Mononuclear cell (primary cell): Measurements from ENCODE around the gene FBXL14. TPM values are rescaled to one million over a fixed set of nuclear protein-coding genes. Genes with fewer than 3 reads are reported as not detected.

Experiments used
- H3K27me3 ChIP-seq: 2 replicates; pipeline ENCODE4 v1.6.0; 2011; ENCODE audit warnings: low read length, control low read depth; ENCODE audit not compliant: insufficient read depth
- H3K4me1 ChIP-seq: 2 replicates; pipeline ENCODE4 v1.5.1; 2011; ENCODE audit warnings: mild to moderate bottlenecking, low read length, control low read depth; ENCODE audit not compliant: insufficient read depth
- H3K4me3 ChIP-seq: 2 replicates; pipeline ENCODE4 v1.5.1; 2011; ENCODE audit warnings: mild to moderate bottlenecking, low read length, moderate library complexity
- H3K9me3 ChIP-seq: 2 replicates; pipeline ENCODE4 v1.5.1; 2011; ENCODE audit warnings: low read depth, mild to moderate bottlenecking, control low read depth, low read length
- total RNA-seq: library from RNA; depleted of rRNA; stranded (reverse); fragments of >200 nt; gene quantifications from one replicate; pipeline ENCODE4 v1.2.3, GENCODE V29; 2012

FBXL14 gene
- total RNA-seq, 1 donor = 21.1 TPM

DNA sequence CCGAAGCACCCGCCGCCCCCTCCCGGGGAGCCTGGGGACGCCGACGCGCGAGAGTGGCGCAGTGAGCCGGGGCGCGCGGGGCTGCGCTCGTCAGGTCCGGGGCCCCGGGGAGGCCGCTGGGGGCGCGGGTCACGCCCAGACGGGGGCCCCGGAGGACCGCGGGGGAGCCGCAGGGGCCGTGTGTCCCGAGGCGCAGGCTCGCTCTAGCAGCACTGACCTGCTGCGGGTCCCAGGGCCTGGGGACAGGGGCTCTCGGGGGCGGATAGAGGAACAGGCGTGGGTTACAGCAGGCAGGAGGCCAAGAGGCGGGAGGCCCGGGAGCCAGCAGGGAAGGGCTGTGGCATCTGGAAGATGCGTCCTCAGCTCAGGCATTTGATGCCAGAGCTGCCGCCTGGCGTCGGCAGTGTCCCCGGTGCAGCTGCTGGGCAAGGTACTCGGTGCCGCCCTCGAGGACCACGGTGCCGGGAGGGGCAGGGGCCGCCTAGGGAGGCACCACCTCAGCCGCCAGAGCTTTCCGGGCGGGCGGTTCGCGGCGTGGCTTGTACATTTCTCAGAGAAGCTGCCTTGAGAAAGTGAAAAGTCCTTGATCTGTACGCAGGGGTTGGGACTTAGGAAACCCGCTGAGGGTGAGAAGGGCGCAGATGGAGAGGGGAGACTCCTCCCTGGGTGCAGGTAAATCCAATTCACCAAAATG, 35.9 kb upstream of the FBXL14 start:
- Histone ChIP-seq H3K9me3 (no peaks in the 10 kb centered on the region), H3K27me3 (peaks cover 28% of the 10 kb centered on the region), H3K4me1 (peaks cover 50% of the 10 kb centered on the region), H3K4me3 (peak overlapping the region; percentile 13)

DNA sequence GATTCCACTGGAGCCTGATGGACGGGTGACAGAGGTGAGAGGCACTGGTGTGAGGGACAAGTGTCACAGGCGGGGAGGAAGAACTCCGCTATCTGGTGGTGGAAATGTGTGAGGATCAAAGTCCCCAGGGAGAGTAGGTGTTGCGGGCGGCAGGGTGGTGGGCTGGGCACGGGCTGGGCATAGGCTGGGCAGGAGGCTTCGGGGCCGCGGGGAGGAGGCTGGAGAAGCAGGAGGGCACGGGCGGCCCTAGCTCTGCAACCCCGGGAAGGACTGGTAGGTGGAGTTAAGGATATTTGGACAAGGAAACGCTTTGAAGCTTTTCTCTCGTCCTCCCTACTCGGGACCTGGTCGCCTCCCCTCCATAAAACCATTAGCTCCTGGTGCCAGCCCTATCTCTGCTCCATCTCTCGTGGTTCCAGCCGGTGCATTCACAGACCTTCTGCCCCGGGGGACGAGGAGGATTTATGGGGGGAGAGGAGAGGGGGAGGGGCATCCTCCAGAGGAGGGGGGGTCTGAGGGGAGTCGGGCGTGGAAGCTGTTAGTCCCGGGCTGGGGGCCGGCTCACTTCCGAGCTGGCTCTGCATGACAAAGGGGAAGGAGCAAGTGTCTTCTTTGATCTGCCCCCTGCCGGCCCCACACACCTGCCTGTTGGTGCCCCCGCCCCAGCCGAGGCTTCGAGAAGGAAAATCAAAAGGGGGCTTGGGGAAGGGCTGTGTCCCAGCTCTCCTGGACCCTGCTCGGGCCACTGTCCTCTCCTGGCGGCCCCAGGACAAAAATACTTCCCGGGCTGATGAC, 35.2 kb upstream of the FBXL14 start:
- peak overlapping the region; percentile 13 for H3K4me3 ChIP-seq
- peaks cover 42% of the 10 kb centered on the region for H3K4me1 ChIP-seq
- H3K27me3 ChIP-seq = peaks cover 28% of the 10 kb centered on the region
- H3K9me3 ChIP-seq = no peaks in the 10 kb centered on the region

DNA sequence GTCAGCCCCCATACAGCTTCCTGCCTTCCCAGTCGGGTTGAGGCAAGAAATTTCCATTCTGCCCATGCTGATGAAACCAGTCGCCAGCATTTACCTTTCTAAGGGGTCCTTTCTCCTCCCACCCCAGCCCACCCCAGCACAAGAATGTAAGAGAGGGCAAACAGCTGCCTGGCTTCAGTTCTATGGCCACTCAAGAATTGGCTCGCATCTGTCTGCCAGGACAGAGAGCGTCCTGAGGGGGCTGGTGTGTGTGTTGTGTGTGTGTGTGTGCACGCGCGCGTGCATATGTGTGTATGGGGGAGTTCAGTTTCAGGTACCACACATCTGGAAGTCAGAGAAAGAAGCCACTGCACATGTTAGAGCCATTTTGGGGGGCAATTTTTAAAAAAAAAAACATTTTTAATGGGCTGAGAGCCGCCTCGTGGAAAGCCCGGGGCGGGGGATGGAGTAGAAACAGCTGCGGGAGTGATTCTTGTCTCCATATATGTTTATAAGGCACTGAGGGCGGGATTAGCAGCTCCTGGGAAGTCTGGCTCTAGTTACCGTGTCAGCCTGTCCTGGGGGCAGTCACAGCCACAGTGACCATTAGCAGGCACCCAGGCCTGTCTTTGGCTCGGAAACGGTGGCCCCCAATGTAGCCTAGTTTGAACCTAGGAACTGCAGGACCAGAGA, 34.4 kb upstream of the FBXL14 start, which contains the start of gene WNT5B:
Gene WNT5B (plus strand): TSS at position 566 of the 672 bp plus-strand sequence. CDS start 2,124 bp downstream, outside the sequence.
- H3K4me3 ChIP-seq = peak within 1 kb of the TSS; percentile 13
- H3K27me3 ChIP-seq = peaks cover 28% of the 10 kb centered on the region
- no peaks in the 10 kb centered on the region for H3K9me3 ChIP-seq
- peaks cover 35% of the 10 kb centered on the region for H3K4me1 ChIP-seq

DNA sequence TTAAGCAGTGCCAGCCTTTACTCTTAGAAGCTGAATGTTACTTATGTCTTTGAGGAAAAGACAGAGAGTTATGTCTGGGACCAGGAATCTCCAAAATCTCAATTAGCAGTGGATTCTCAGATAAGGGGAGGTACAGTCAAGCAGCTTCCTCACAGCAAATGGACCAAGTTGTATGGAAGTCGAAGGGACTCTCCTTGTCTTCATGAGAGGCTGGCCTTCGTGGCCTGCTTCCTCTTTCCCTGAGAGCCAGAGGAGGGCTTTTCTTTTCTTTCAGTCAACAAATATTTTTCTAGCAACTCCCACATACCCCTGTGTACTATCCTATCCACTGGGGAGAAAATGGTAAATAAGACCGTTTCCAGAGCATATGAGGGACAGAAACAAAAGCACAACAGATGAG, 28.0 kb upstream of the FBXL14 start:
- Histone ChIP-seq H3K4me3 (no peak overlapping the region), H3K27me3 (no peaks in the 10 kb centered on the region), H3K9me3 (no peaks in the 10 kb centered on the region), H3K4me1 (peaks cover 27% of the 10 kb centered on the region)

DNA sequence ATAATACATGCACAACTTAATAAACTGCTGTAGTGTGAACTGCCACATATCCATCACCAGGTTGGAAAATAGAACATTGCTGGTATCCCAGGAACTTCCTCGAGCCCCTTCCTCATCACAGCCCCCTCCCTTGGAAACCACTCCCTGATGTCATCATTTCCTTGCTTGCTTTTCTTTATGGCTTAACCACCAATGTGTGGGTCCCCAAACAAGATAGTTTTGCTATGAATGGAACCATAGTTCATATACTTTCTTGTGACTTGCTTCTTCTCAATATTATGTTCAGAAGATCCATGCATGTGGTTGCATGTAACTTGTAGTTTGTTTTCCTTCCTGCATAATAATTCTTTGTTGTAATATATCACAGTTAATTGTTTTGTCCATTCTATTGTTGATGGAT, 25.7 kb upstream of the FBXL14 start:
- H3K4me3 ChIP-seq = no peak overlapping the region
- no peaks in the 10 kb centered on the region for H3K9me3 ChIP-seq
- peaks cover 49% of the 10 kb centered on the region for H3K4me1 ChIP-seq
- no peaks in the 10 kb centered on the region for H3K27me3 ChIP-seq

DNA sequence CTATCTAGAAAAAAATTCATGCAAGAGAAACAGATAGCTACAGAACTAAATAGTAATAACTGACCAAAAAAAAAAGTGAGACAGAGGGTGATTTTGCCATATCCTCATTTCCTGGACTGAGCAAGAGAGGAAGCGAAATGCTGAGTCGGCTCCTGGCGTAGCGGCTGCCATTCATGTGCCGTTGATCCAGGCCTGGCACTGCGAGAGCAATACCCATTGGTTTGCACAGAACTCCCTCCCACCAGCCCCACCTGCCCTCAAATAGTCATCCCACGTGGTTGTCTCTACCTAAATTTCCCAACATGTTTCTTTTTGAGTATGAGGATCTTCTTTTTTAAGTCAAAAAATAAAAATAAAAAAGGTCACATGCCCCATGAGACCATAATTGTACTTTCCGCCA, 25.2 kb upstream of the FBXL14 start:
- Histone ChIP-seq H3K9me3 (no peaks in the 10 kb centered on the region), H3K27me3 (no peaks in the 10 kb centered on the region), H3K4me1 (peaks cover 49% of the 10 kb centered on the region), H3K4me3 (no peak overlapping the region)

DNA sequence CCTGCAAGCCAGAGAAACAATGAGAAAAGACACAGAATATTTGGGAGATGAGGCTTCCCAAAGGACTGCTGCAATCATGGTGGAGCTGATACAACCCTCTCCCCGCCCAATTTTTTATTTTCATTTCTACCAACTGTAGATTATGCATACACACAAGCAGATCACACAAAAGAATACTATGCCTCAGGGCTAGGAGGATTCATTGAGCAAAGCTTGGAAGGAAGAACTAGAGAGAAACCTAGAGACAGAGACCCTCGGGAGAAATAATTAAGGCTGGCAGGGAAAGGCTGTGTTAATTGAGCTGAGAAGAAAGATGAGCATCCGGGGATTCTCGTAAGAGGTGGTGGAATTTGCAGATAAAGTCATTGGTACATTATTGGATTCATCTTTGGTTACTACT, 24.8 kb upstream of the FBXL14 start:
- Histone ChIP-seq H3K4me1 (peaks cover 49% of the 10 kb centered on the region), H3K27me3 (no peaks in the 10 kb centered on the region), H3K9me3 (no peaks in the 10 kb centered on the region), H3K4me3 (no peak overlapping the region)

DNA sequence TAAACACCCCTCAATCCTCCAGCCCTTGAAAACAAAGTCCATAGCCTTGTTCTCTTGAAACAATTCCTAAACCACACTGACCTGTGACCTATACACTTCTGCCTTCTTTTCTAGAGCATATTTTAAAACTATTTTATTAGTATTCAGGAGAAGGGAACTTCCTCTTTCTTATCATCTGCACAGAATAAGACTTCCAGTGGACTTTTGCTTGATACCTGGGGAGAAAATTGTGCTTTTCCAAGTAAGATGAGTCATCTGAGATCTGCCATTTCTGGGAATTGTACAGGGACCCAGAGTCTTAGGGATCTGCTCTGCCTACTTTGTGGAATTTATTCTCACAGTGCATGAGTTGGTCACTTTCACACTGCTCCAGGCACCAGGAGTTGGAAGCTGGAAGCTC, 24.1 kb upstream of the FBXL14 start:
- H3K4me3 ChIP-seq = no peak overlapping the region
- H3K4me1 ChIP-seq = peaks cover 49% of the 10 kb centered on the region

DNA sequence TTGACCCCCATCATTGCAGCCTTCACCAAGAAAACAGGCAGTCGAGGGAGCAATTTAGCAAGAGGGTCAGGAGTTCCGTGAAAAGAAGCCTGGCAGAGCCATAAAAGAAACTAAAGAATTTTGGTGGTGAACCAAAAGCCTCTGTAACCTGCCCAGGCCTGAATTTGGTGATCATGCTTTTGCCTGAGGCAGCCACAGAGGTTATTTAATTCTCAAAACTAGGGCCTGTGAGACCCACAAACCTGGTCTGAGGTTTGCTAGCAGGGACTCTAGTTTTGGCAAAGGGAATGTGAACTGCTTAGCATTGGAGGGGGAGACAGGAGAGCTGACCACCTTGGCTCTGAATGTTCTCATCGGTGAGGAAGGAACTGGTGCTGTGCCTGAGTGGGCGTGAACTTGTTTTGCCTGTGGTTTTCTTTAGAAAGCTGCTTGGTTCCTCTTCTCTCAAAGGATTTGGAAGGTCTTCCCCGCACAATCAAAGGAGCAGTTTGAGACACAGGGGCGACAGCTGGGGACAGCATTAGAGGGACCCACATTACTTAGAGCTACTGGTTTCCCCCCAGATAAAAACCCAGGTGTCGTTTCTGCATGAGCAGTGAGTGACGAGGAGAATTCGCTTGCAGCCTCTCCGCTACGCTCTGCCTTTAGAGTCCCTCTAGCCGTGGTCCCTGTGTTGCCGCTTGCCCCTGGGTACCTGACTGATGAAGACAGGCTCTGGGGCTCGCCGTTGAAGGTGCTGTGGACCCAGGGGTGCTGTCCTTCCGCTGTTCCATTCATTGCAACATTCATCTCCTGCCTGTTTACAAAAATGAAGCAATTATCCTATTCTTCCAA, 22.1 kb upstream of the FBXL14 start:
- H3K4me1 ChIP-seq = peaks cover 53% of the 10 kb centered on the region
- H3K4me3 ChIP-seq = no peak overlapping the region
- no peaks in the 10 kb centered on the region for H3K9me3 ChIP-seq
- H3K27me3 ChIP-seq = no peaks in the 10 kb centered on the region

More for the DNA sequence above, 24.1 kb upstream of the FBXL14 start:
- Histone ChIP-seq H3K9me3 (no peaks in the 10 kb centered on the region), H3K27me3 (no peaks in the 10 kb centered on the region)

DNA sequence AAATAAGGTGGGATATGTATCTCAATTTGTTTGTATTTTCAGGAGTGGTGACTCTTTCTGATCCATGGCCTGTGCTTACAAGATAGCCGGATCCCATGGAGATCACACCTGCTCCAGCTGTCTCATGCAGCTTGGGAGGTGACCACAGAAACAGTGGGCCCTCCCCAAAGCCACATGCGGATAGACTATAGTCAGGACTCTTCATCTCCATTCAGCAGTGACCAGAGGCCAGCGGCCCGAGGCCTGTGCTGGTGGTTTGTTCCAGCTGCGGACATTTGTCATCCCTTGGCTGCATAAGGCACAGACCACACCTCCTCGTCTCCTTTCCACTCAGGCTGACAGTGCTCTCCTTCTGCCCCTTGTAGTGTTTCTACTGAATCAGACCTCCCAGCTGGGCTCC, 20.0 kb upstream of the FBXL14 start:
- Histone ChIP-seq H3K9me3 (no peaks in the 10 kb centered on the region), H3K27me3 (no peaks in the 10 kb centered on the region), H3K4me1 (peaks cover 54% of the 10 kb centered on the region), H3K4me3 (no peak overlapping the region)

DNA sequence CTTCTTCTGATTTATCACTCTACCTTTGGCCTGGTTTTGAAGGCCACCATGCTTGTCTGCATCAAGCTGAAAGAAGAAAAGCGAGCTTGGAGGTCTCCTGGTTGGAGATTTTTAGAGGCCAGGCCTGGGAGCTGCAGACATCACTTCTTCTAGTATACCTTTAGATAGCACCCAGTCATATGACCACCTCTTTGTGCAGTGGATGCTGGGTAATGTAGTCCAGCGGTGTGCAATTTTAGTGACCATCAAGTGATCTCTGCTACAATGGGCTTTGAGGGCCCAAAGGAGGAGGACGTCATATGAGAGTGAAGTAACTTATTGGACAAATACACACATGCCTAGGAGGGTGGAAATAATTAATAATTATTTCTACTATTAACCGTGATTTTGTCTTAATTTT, 19.5 kb upstream of the FBXL14 start:
- peaks cover 55% of the 10 kb centered on the region for H3K4me1 ChIP-seq

DNA sequence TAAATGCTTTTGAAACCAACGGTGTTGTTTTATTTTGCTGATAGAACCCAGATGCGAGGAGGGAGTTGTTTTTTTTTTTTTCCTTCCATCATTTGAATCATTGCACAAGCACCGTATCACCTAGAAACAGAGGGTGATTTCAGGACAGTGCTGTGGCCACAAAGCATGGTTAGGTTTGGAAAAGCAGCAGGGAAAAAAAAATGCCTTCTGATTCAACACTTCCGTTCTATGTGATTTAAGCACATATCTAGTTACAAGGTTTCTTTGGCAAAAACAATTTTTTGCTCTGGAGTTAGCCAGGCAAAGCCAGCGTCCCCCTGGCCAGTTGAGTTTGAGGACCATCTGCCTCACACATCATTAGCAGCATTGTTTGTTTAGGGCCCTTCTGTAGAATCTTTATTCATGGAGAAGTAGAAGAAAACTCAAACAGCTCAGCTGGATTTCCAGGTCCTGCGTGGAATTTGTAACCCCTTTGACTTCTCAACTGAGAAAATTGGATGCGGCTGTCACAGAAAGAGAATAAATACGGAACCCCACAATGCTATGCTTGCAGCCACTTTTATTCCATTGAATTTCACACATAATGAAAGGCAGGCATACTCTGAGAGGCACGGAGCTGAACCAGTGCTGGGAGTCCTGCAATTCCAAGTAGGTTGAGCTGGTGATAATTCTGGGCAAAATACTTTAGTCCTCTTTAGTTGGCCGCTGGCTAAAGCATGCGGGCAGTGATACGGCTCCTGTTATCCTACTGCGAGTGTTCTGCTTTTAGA, 17.6 kb upstream of the FBXL14 start:
- Histone ChIP-seq H3K4me3 (no peak overlapping the region), H3K27me3 (no peaks in the 10 kb centered on the region), H3K4me1 (peaks cover 55% of the 10 kb centered on the region), H3K9me3 (no peaks in the 10 kb centered on the region)

More for the DNA sequence above, 19.5 kb upstream of the FBXL14 start:
- Histone ChIP-seq H3K4me3 (no peak overlapping the region), H3K9me3 (no peaks in the 10 kb centered on the region), H3K27me3 (no peaks in the 10 kb centered on the region)

DNA sequence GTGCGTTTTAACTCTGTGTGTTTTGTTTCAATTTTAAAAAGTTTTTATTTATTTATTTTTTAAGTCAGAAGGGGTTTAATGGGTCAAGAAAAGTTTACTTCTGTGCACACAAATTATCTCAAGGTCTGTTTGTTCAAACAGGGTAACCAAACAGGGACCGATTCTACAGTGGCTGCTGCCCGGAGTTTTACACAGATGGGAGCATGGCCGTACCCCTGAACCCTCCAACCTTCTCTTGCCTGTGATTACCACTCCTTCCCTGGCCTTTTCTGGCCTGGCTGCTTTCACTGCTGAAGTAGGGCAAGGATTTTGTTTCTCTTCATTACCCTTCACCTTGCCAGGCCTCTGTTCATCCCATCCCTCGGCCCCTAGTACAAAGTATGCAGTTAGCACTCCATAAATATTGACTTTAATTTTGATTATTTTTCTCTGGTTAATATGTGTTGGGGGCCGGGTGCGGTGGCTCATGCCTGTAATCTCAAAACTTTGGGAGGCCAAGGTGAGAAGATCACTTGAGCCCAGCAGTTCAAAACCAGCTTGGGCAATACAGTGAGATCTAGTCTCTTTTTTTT, 15.8 kb upstream of the FBXL14 start:
- Histone ChIP-seq H3K4me3 (no peak overlapping the region), H3K4me1 (peaks cover 55% of the 10 kb centered on the region), H3K27me3 (no peaks in the 10 kb centered on the region), H3K9me3 (no peaks in the 10 kb centered on the region)

DNA sequence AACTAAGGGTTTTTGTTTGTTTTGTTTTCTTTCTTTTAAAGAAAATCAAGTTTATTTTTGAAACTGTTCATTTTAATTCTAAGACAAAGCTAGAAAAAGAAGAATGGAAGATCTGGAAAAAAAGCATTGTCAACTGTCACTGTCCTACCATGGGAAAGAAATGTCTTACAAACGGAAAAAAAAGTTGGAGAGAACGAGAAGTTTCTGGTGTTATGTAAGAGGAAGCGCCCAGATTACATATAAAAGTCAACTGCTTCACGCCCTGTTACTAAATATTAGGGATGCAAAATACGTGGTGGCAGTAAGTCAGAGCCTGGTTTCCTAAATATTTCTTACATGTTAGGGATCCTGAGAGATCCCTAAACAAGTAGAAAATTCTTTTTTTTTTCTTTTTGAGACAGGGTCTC, 14.3 kb upstream of the FBXL14 start:
- no peaks in the 10 kb centered on the region for H3K27me3 ChIP-seq
- peaks cover 57% of the 10 kb centered on the region for H3K4me1 ChIP-seq
- H3K9me3 ChIP-seq = no peaks in the 10 kb centered on the region
- no peak overlapping the region for H3K4me3 ChIP-seq
